Eye (tissue), 1 donor: ENCODE data around the gene ERVFRD-1.
A peak's percentile ranks its signal among the peaks of the same experiment; 100 is the strongest.
"Not testable (repeated sequence)": the region's sequence is repeated elsewhere in the genome, so short reads cannot be mapped to it uniquely, and the experiment has no call there.

Experiments
- DNase-seq: peaks from one replicate; pipeline ENCODE4 v3.0.0-alpha.2; 2015

Gene ERVFRD-1

GRCh38 chr6:11128608-11129007 lies 17.1 kb upstream of the ERVFRD-1 start:
- DNase-seq: no peak

- DNase-seq: no peak
Measured at GRCh38 chr6:11126876-11127275, 15.4 kb upstream of the ERVFRD-1 start.

GRCh38 chr6:11123978-11124377 lies 12.5 kb upstream of the ERVFRD-1 start:
- no peak for DNase-seq

- DNase-seq: no peak
Measured at GRCh38 chr6:11122380-11122779, 10.9 kb upstream of the ERVFRD-1 start.

GRCh38 chr6:11121851-11122250 lies 10.3 kb upstream of the ERVFRD-1 start:
- no peak for DNase-seq

- no peak for DNase-seq
Measured at GRCh38 chr6:11120271-11121005, 8.9 kb upstream of the ERVFRD-1 start.

GRCh38 chr6:11115808-11116536 lies 4.4 kb upstream of the ERVFRD-1 start:
- not testable (repeated sequence) for DNase-seq

GRCh38 chr6:11113038-11113437 lies 1.5 kb upstream of the ERVFRD-1 start:
- no peak for DNase-seq

GRCh38 chr6:11111769-11112437 lies 378 bp upstream of the ERVFRD-1 start:
- no peak for DNase-seq

GRCh38 chr6:11108726-11109125 lies 2.8 kb downstream of the ERVFRD-1 start:
- DNase-seq: peak; percentile 76

- DNase-seq: no peak
Measured at GRCh38 chr6:11103065-11103464, 8.5 kb downstream of the ERVFRD-1 start.

GRCh38 chr6:11101417-11101816 lies 10.1 kb downstream of the ERVFRD-1 start:
- no peak for DNase-seq

- DNase-seq: no peak
Measured at GRCh38 chr6:11098004-11098403, 13.5 kb downstream of the ERVFRD-1 start.

- no peak for DNase-seq
Measured at GRCh38 chr6:11097476-11097875, 14.0 kb downstream of the ERVFRD-1 start.

- peak; percentile 50 for DNase-seq
Measured at GRCh38 chr6:11096109-11096508, 15.4 kb downstream of the ERVFRD-1 start.

GRCh38 chr6:11094941-11095340 lies 16.6 kb downstream of the ERVFRD-1 start:
- no peak for DNase-seq

GRCh38 chr6:11094411-11094851 lies 17.1 kb downstream of the ERVFRD-1 start:
- DNase-seq: peak; percentile 77

- DNase-seq: peak; percentile 99
Measured at GRCh38 chr6:11093626-11094410, 17.7 kb downstream of the ERVFRD-1 start, which contains the start of gene SMIM13. Gene SMIM13, plus strand, starts transcription at chr6:11093834. Its CDS starts 480 bp downstream, at chr6:11094314.

- DNase-seq: no peak
Measured at GRCh38 chr6:11093376-11093625, 18.2 kb downstream of the ERVFRD-1 start.

GRCh38 chr6:11092668-11093375 lies 18.7 kb downstream of the ERVFRD-1 start:
- no peak for DNase-seq

- DNase-seq: not testable (repeated sequence)
Measured at GRCh38 chr6:11091141-11091540, 20.4 kb downstream of the ERVFRD-1 start.

GRCh38 chr6:11089695-11090094 lies 21.8 kb downstream of the ERVFRD-1 start:
- no peak for DNase-seq
